IgD-negative memory B cell (primary cell): ENCODE measurements around the gene SKA3. TPM values are rescaled to one million over a fixed set of nuclear protein-coding genes. Genes with fewer than 3 reads are reported as not detected.
"Not testable (repeated sequence)": the region's sequence is repeated elsewhere in the genome, so short reads cannot be mapped to it uniquely, and the experiment has no call there.

Experiments
- H3K27ac Mint-ChIP-seq, 3 donors: one replicate each; pipeline ENCODE4 v1.8.0; 2020 to 2022; ENCODE audit warnings: mild to moderate bottlenecking in 3 of 3, mixed read lengths in 3 of 3, moderate library complexity in 1 of 3
- H3K27me3 Mint-ChIP-seq: one replicate; pipeline ENCODE4 v1.8.0; 2021; ENCODE audit warnings: mixed read lengths
- H3K36me3 Mint-ChIP-seq: one replicate; pipeline ENCODE4 v1.8.0; 2020; ENCODE audit warnings: mild to moderate bottlenecking, mixed read lengths
- H3K4me1 Mint-ChIP-seq, 3 donors: one replicate each; pipeline ENCODE4 v1.8.0; 2020 to 2022; ENCODE audit warnings: mixed read lengths in 3 of 3, mild to moderate bottlenecking in 1 of 3
- H3K4me3 Mint-ChIP-seq, 4 donors: one replicate each; pipeline ENCODE4 v1.8.0; 2020 to 2022; ENCODE audit warnings: mild to moderate bottlenecking in 4 of 4, mixed read lengths in 4 of 4, moderate library complexity in 3 of 4
- H3K9me3 Mint-ChIP-seq, 3 donors: one replicate each; pipeline ENCODE4 v1.8.0; 2020 to 2021; ENCODE audit warnings: mixed read lengths in 3 of 3, mild to moderate bottlenecking in 1 of 3
- polyA plus RNA-seq: library from polyadenylated mRNA; unstranded; fragments of 300-500 nt; fragmentation: Illumina TruSeq; gene quantifications from one replicate; pipeline ENCODE4 v1.2.3, GENCODE V29; 2021

SKA3 gene
- polyA plus RNA-seq, 1 donor from 2014 or later, result 0.43 TPM

DNA sequence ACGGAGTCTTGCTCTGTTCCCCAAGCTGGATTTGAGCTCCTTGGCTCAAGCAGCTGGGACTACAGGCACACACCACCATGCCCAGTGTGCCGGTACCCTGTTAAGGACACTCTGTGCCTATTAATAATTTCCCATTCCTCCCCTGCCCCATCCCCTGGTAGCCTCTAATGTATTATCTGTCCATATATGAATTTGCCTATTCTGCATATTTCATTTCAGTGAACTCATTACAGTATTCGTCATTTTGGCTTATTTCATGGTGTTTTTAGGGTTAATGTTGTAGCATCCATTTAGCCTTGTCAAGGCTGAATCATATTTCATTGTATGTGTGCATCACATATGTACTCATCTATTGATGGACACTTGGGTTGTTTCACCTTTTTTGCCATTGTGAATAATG, 33.6 kb downstream of the SKA3 start:
- peaks cover 15 to 32% (median 28%) of the 10 kb centered on the region in 3 donors for H3K4me1 Mint-ChIP-seq
- H3K4me3 Mint-ChIP-seq, result peak overlapping the region; percentile 63 to 93 (median 89)
- H3K9me3 Mint-ChIP-seq, result no peaks in the 10 kb centered on the region
- no peaks in the 10 kb centered on the region for H3K27me3 Mint-ChIP-seq
- peaks cover 7% of the 10 kb centered on the region for H3K36me3 Mint-ChIP-seq
- H3K27ac Mint-ChIP-seq, result peak overlapping the region in 2 of 3 donors; percentile 37 to 84

- H3K27ac Mint-ChIP-seq, result peak overlapping the region; percentile 87 to 100 (median 96)
- peak overlapping the region; percentile 94 to 100 (median 100) for H3K4me3 Mint-ChIP-seq
- H3K36me3 Mint-ChIP-seq, result peaks cover 9% of the 10 kb centered on the region
- H3K27me3 Mint-ChIP-seq, result peaks cover 2% of the 10 kb centered on the region
- H3K4me1 Mint-ChIP-seq, result peaks cover 15 to 32% (median 26%) of the 10 kb centered on the region in 3 donors
- H3K9me3 Mint-ChIP-seq, result no peaks in the 10 kb centered on the region
Measured at GRCh38 chr13:21139374-21139773, 37.0 kb downstream of the SKA3 start.

DNA sequence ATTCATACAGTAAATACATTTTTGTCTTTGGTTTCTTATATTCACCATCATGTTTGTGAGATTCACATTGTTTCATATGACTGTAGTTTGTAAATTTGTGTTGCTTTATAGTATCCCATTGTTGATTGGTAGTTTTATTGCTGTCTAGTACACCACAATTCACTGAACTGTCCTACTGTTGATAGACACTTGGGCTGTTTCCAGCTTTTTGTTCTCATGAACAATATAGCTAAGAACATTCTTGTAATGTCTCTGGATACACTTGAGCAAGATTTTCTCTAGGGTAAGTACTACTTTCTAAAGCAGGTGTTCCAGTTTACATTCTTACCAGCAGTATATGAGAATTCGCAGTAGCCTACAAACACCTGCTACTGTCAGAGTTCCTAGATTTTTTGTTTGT, 37.8 kb downstream of the SKA3 start:
- peaks cover 2% of the 10 kb centered on the region for H3K27me3 Mint-ChIP-seq
- peak overlapping the region; percentile 8 to 73 (median 50) for H3K27ac Mint-ChIP-seq
- no peaks in the 10 kb centered on the region for H3K9me3 Mint-ChIP-seq
- peak overlapping the region in 3 of 4 donors; percentile 60 to 84 (median 73) for H3K4me3 Mint-ChIP-seq
- H3K36me3 Mint-ChIP-seq, result peaks cover 9% of the 10 kb centered on the region
- H3K4me1 Mint-ChIP-seq, result peaks cover 15 to 29% (median 22%) of the 10 kb centered on the region in 3 donors

GRCh38 chr13:21137696-21138095, 38.7 kb downstream of the SKA3 start:
- Mint-ChIP-seq H3K36me3 (peaks cover 6% of the 10 kb centered on the region), H3K27ac (no peak overlapping the region), H3K9me3 (no peaks in the 10 kb centered on the region), H3K27me3 (peaks cover 2% of the 10 kb centered on the region), H3K4me3 (peak overlapping the region in 1 of 4 donors; percentile 56), H3K4me1 (peaks cover 12 to 21% (median 14%) of the 10 kb centered on the region in 3 donors)

GRCh38 chr13:21135833-21136232, 40.5 kb downstream of the SKA3 start:
- H3K4me1 Mint-ChIP-seq, result peaks cover 8 to 12% (median 10%) of the 10 kb centered on the region in 3 donors
- H3K27ac Mint-ChIP-seq, H3K27me3 Mint-ChIP-seq, H3K36me3 Mint-ChIP-seq, H3K9me3 Mint-ChIP-seq: not testable (repeated sequence)
- peak overlapping the region in 1 of 4 donors; percentile 30 for H3K4me3 Mint-ChIP-seq

DNA sequence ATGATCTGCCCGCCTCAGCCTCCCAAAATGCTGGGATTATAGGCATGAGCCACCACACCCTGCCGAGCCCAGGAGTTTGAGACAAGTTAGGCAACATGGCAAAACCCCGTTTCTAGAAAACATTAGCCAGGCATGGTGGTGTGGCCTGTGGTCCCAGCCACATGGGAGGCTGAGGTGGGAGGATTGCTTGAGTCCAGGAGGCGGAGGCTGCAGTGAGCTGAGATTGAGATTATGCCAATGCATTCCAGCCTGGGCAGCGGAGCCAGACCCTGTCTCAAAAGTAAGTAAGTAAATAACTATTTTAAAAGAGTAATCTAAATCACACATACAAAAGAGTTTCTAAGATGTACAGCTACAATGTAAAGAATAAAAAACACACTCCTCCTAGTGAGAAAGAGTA, 41.9 kb downstream of the SKA3 start:
- Mint-ChIP-seq H3K27me3 (peaks cover 8% of the 10 kb centered on the region), H3K9me3 (no peaks in the 10 kb centered on the region)

DNA sequence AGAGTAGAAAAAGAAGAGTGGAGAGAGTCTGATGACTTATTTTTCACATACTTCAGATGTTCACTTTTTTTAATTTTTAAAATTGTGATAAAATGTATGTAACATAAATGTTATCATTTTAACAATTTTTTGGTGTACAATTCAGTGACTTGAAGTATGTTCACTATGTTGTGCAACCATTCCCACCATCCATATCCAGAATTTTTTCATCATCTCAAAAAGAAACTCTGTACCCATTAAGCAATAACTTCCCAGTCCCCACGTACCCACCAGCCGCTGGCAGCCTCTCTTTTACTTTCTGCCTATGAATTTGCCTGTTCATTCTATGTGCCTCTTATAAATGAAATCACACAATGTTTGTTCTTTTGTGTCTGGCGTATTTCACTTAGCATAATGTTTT, 43.3 kb downstream of the SKA3 start:
- H3K27ac Mint-ChIP-seq, result no peak overlapping the region
- H3K27me3 Mint-ChIP-seq, result peaks cover 8% of the 10 kb centered on the region
- H3K4me1 Mint-ChIP-seq, result no peaks in the 10 kb centered on the region
- no peak overlapping the region for H3K4me3 Mint-ChIP-seq
- H3K36me3 Mint-ChIP-seq, result peaks cover 5% of the 10 kb centered on the region
- no peaks in the 10 kb centered on the region for H3K9me3 Mint-ChIP-seq

More for the DNA sequence above, 41.9 kb downstream of the SKA3 start:
- no peak overlapping the region for H3K27ac Mint-ChIP-seq
- H3K4me3 Mint-ChIP-seq, result no peak overlapping the region
- peaks cover 5% of the 10 kb centered on the region for H3K36me3 Mint-ChIP-seq
- H3K4me1 Mint-ChIP-seq, result peaks cover under 1 to 3% (median 1%) of the 10 kb centered on the region in 3 donors

- Mint-ChIP-seq H3K4me1 (no peaks in the 10 kb centered on the region), H3K36me3 (peaks cover 3% of the 10 kb centered on the region), H3K27ac (no peak overlapping the region), H3K9me3 (no peaks in the 10 kb centered on the region), H3K4me3 (no peak overlapping the region), H3K27me3 (peaks cover 6% of the 10 kb centered on the region)
Measured at GRCh38 chr13:21130116-21130515, 46.2 kb downstream of the SKA3 start.

DNA sequence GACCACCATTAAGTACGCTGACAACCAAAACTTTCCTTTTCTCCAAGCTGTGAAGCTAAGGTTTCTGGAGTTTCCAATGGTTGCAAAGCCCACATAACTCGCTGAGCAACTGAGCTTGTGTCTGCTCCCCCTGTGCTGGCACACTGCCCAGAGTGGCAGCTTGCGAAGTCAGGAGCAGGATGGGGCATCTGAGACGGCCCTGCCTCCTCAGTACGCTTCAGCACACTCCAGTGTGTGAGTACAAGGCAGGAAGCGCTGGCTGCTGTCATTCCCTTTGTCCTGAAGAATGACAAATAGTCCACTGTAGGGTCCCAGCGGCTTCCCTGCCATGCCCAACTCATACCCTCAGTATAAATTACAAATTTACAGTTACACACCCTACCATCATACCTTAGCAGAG, 51.5 kb downstream of the SKA3 start:
- H3K36me3 Mint-ChIP-seq, result peaks cover 2% of the 10 kb centered on the region
- no peak overlapping the region for H3K4me3 Mint-ChIP-seq
- H3K27me3 Mint-ChIP-seq, result peaks cover 2% of the 10 kb centered on the region
- H3K4me1 Mint-ChIP-seq, result no peaks in the 10 kb centered on the region
- peaks cover 0 to 3% (median 1%) of the 10 kb centered on the region in 3 donors for H3K9me3 Mint-ChIP-seq
- no peak overlapping the region for H3K27ac Mint-ChIP-seq

DNA sequence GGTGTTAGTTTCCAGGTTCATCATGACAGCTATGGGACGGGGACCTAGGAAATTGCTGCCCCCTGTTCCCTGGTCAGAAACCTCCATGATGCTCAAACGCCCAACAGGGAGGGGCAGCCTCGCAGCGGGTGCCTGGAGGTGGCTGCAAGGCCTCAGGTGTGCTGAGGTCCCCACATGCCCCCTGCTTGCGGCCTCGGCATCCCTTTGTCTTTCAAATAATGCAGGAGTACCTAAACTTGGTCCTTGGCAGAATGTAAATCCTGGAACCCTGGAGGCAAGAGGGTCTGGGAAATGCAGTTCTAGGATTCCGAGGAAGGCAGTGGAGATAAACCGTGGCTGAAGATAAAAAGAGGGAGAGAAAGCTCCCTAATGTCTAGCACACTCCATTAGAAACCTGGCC, 52.4 kb downstream of the SKA3 start:
- Mint-ChIP-seq H3K36me3 (no peaks in the 10 kb centered on the region), H3K27ac (no peak overlapping the region), H3K9me3 (peaks cover 0 to 4% (median 3%) of the 10 kb centered on the region in 3 donors), H3K27me3 (no peaks in the 10 kb centered on the region), H3K4me3 (no peak overlapping the region), H3K4me1 (no peaks in the 10 kb centered on the region)

DNA sequence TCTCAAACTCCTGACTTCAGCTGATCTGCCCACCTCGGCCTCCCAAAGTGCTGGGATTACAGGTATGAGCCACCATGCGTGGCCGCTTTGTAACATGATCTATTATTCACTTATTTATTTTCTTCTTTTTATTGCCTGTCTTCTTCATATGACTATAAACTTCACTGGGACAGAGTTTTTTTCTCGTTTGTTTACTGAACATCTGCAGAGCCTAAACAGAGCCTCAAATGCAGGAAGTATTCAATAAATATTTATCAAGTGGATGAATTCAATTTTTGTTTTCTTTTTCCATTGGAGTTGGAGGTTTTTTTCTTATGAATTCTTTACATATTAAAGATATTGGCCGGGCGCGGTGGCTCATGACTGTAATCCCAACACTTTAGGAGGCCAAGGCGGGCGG, 54.7 kb downstream of the SKA3 start:
- Mint-ChIP-seq H3K4me1 (no peaks in the 10 kb centered on the region), H3K27ac (no peak overlapping the region), H3K27me3 (no peaks in the 10 kb centered on the region), H3K9me3 (peaks cover 0 to 5% (median 4%) of the 10 kb centered on the region in 3 donors), H3K36me3 (no peaks in the 10 kb centered on the region), H3K4me3 (no peak overlapping the region)

GRCh38 chr13:21120191-21120590, 56.2 kb downstream of the SKA3 start:
- H3K27ac Mint-ChIP-seq, result no peak overlapping the region
- no peak overlapping the region for H3K4me3 Mint-ChIP-seq
- peaks cover 0 to 5% (median 4%) of the 10 kb centered on the region in 3 donors for H3K9me3 Mint-ChIP-seq
- no peaks in the 10 kb centered on the region for H3K4me1 Mint-ChIP-seq
- H3K36me3 Mint-ChIP-seq, result no peaks in the 10 kb centered on the region
- no peaks in the 10 kb centered on the region for H3K27me3 Mint-ChIP-seq

- H3K27me3 Mint-ChIP-seq, result no peaks in the 10 kb centered on the region
- H3K27ac Mint-ChIP-seq, result no peak overlapping the region
- no peaks in the 10 kb centered on the region for H3K4me1 Mint-ChIP-seq
- no peak overlapping the region for H3K4me3 Mint-ChIP-seq
- H3K36me3 Mint-ChIP-seq, result no peaks in the 10 kb centered on the region
- peaks cover 0 to 5% (median 4%) of the 10 kb centered on the region in 3 donors for H3K9me3 Mint-ChIP-seq
Measured at GRCh38 chr13:21119526-21119925, 56.8 kb downstream of the SKA3 start.

DNA sequence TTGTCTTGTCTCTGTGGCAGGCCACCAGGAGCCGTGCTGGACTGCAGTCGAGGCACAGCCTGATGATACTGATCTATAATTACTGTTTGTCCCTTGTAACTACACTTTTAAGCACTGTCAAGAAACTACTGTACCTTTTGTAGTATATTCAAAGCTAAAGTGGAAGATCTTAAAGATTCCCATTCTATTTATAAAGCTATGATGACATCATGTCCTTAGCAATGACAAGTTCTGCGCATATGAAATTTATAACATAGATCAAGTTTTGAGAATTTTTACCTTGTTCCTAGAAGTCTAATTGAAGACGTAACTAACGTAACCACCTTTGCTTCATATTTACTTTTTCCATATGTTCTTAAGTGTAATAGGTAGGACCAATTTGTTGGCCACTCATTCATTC, 58.2 kb downstream of the SKA3 start:
- no peak overlapping the region for H3K4me3 Mint-ChIP-seq
- H3K4me1 Mint-ChIP-seq, result no peaks in the 10 kb centered on the region
- H3K36me3 Mint-ChIP-seq, result no peaks in the 10 kb centered on the region
- H3K27me3 Mint-ChIP-seq, result no peaks in the 10 kb centered on the region
- H3K27ac Mint-ChIP-seq, result peak overlapping the region in 1 of 3 donors; percentile 31
- peaks cover 0 to 5% (median 4%) of the 10 kb centered on the region in 3 donors for H3K9me3 Mint-ChIP-seq

DNA sequence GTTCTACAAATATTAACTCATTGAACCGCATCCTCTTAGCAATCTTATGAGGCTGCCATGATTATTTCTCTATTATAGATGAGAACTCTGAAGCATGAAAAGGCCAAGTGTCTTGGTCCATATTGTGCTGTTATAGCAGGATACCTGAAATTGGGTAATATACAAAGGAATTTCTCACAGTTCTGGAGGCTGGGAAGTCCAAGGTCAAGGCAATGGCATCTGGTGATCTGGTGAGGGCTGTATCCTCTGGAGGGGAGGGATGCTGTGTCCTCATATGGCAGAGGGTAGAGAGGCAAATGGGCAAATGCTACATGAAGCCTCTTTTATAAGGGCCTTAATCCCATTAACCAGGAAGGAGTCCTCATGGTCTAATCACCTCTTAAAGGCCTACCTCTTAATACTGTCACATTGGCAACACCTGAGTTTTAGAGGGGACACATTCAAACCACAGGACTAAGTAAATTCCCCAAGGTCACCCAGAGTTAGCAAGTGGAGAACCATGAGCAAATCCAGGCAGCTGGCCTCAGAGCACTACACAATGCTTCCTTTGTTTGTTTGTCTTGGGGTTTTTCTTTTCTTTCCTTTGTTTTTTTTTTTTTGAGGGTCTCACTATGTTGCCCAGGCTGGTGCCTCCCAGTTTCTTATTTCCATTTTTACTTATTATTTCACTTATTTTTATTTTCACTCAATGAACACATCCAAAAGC, 59.1 kb downstream of the SKA3 start:
- Mint-ChIP-seq H3K4me3 (no peak overlapping the region), H3K36me3 (no peaks in the 10 kb centered on the region), H3K27ac (no peak overlapping the region), H3K9me3 (peaks cover 0 to 5% (median 4%) of the 10 kb centered on the region in 3 donors), H3K4me1 (no peaks in the 10 kb centered on the region), H3K27me3 (peaks cover 3% of the 10 kb centered on the region)

DNA sequence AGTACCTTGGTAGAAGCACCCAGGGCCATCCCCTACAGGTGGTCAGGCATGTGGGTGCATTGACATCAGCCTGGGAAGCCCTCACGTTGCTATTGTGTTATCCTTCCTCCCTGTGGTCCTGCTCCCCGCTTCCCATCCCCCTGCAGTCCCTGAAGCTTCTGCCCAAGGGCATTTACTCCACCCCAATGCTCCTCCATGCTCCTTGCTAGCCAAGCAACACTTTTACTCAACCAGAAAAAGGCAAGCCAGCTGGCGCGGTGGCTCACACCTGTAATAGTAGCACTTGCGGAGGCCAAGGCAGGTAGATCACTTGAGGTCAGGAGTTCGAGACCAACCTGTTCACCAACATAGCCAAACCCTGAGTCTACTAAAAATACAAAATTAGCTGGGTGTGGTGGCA, 60.2 kb downstream of the SKA3 start:
- Mint-ChIP-seq H3K4me1 (no peaks in the 10 kb centered on the region), H3K9me3 (peaks cover 0 to 5% (median 4%) of the 10 kb centered on the region in 3 donors), H3K4me3 (no peak overlapping the region), H3K36me3 (no peaks in the 10 kb centered on the region), H3K27ac (no peak overlapping the region), H3K27me3 (peaks cover 3% of the 10 kb centered on the region)
